Sigmoid colon (tissue), 7 donors: ENCODE measurements around the gene ALDH1L1. TPM values are rescaled to one million over a fixed set of nuclear protein-coding genes. Genes with fewer than 3 reads are reported as not detected.
A peak's percentile ranks its signal among the peaks of the same experiment; 100 is the strongest.

Source experiments
- DNase-seq: peaks from one replicate; pipeline ENCODE4 v3.0.0-alpha.2; 2019
- H3K27ac ChIP-seq, 4 donors: fragments of 200-600 bp; sonication (generic); one replicate each; pipeline ENCODE4 v1.5.1; 2016 to 2019; ENCODE audit warnings: mild to moderate bottlenecking in 1 of 4
- H3K27me3 ChIP-seq, 3 donors: fragments of 200-600 bp; sonication (generic); one replicate each; pipeline ENCODE4 v1.5.1; 2019; ENCODE audit warnings: mild to moderate bottlenecking in 1 of 3
- H3K36me3 ChIP-seq, 4 donors: fragments of 200-600 bp; sonication (generic); one replicate each; pipeline ENCODE4 v1.5.1; 2016 to 2019
- H3K4me1 ChIP-seq, 4 donors: fragments of 200-600 bp; sonication (generic); one replicate each; pipeline ENCODE4 v1.5.1; 2017 to 2019
- H3K4me3 ChIP-seq, 4 donors: fragments of 200-600 bp; sonication (generic); one replicate each; pipeline ENCODE4 v1.5.1; 2017 to 2019; ENCODE audit warnings: mild to moderate bottlenecking in 2 of 4, moderate library complexity in 1 of 4
- H3K9me3 ChIP-seq, 4 donors: fragments of 200-600 bp in 3 of 4; sonication (generic) in 3 of 4; one replicate each; pipeline versions ENCODE4 v1.5.1 to v1.6.1; 2013 to 2019
- EP300 ChIP-seq, 4 donors: sonication (generic); formaldehyde crosslinking; IDR thresholded peaks; one replicate each; pipeline ENCODE4 v1.6.1; 2017; ENCODE audit warnings: antibody characterized with exemption in 4 of 4
- POLR2A ChIP-seq, 2 donors: fragments of 450-650 bp; IDR thresholded peaks; one replicate each; pipeline ENCODE4 v1.6.1; 2016; ENCODE audit warnings: antibody characterized with exemption in 2 of 2, mild to moderate bottlenecking in 2 of 2, moderate library complexity in 2 of 2
- POLR2AphosphoS5 ChIP-seq, 4 donors: sonication (generic); formaldehyde crosslinking; IDR thresholded peaks; one replicate each; pipeline ENCODE4 v1.6.1; 2017; ENCODE audit warnings: antibody characterized with exemption in 4 of 4
- WGBS, 2 donors: extraction: QIAGEN DNeasy Blood & Tissue Kit; methylation state at CpG; one replicate each; pipeline ENCODE4 v1.1.7; 2013; 5-methylcytosine and 5-hydroxymethylcytosine counted together
- intact Hi-C: fragments of 100-400 bp; cut with DNase I; formaldehyde crosslinking; loops from one replicate; pipeline ENCODE4 v1.15.1; 2023
- polyA plus RNA-seq, 3 donors: library from polyadenylated mRNA; stranded (reverse); fragments of 200-250 nt; gene quantifications; one replicate each; pipeline ENCODE4 v1.2.3, GENCODE V29; 2013
- total RNA-seq, 4 donors: library from RNA; depleted of rRNA; stranded (reverse); fragments of >200 nt; gene quantifications; one replicate each; pipeline ENCODE4 v1.1.0, GENCODE V29; 2016
- TF ChIP-seq, protein P1 (sequence below), 4 experiments: fragments of 450-650 bp in 3 of 4; fragments of 200-600 bp in 1 of 4; IDR thresholded peaks; one replicate each; pipeline ENCODE4 v1.5.1; 2016 to 2019; ENCODE audit warnings: antibody characterized with exemption in 4 of 4, mild to moderate bottlenecking in 3 of 4, moderate library complexity in 2 of 4
- donor health status: healthy with polysubstance abuse.
- donor health status: Bipolar disorder and iron deficiency.
- donor health status: healthy.

Gene ALDH1L1
- total and polyA plus RNA-seq, 7 donors, result 7.2 to 32.5 (median 15.0) TPM

- no peaks in the 10 kb centered on the region for H3K9me3 ChIP-seq
- no peaks in the 10 kb centered on the region for H3K36me3 ChIP-seq
- H3K27ac ChIP-seq, result no peak overlapping the region
- no peak overlapping the region for H3K4me3 ChIP-seq
- H3K27me3 ChIP-seq, result no peaks in the 10 kb centered on the region
- DNase-seq, result no peak
- no peaks in the 10 kb centered on the region for H3K4me1 ChIP-seq
- no peak for TF ChIP-seq EP300 (IDR thresholded peaks at IDR 0.05)
- TF ChIP-seq POLR2A (IDR thresholded peaks at IDR 0.05), result no peak
- TF ChIP-seq POLR2AphosphoS5 (IDR thresholded peaks at IDR 0.05), result no peak
- TF ChIP-seq, protein P1, sequence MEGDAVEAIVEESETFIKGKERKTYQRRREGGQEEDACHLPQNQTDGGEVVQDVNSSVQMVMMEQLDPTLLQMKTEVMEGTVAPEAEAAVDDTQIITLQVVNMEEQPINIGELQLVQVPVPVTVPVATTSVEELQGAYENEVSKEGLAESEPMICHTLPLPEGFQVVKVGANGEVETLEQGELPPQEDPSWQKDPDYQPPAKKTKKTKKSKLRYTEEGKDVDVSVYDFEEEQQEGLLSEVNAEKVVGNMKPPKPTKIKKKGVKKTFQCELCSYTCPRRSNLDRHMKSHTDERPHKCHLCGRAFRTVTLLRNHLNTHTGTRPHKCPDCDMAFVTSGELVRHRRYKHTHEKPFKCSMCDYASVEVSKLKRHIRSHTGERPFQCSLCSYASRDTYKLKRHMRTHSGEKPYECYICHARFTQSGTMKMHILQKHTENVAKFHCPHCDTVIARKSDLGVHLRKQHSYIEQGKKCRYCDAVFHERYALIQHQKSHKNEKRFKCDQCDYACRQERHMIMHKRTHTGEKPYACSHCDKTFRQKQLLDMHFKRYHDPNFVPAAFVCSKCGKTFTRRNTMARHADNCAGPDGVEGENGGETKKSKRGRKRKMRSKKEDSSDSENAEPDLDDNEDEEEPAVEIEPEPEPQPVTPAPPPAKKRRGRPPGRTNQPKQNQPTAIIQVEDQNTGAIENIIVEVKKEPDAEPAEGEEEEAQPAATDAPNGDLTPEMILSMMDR (IDR thresholded peaks at IDR 0.05), result no peak
- intact Hi-C loops, result no loop called here
- WGBS, 2 donors, result 91 to 100% methylated on average over 2 of the region's 2 CpGs
Measured at GRCh38 chr3:126155280-126155640, 25.1 kb downstream of the ALDH1L1 start.

- no peak for DNase-seq
- Histone ChIP-seq H3K36me3 (no peaks in the 10 kb centered on the region), H3K27me3 (no peaks in the 10 kb centered on the region), H3K4me1 (no peaks in the 10 kb centered on the region), H3K9me3 (no peaks in the 10 kb centered on the region), H3K27ac (no peak overlapping the region), H3K4me3 (no peak overlapping the region)
- intact Hi-C loops, result no loop called here
- TF ChIP-seq POLR2AphosphoS5 (IDR thresholded peaks at IDR 0.05), result no peak
- TF ChIP-seq, protein P1 (IDR thresholded peaks at IDR 0.05), result no peak
- no peak for TF ChIP-seq EP300 (IDR thresholded peaks at IDR 0.05)
- no peak for TF ChIP-seq POLR2A (IDR thresholded peaks at IDR 0.05)
- 67 to 83% methylated on average over 13 of the region's 13 CpGs for WGBS, 2 donors
Measured at GRCh38 chr3:126154391-126155279, 25.8 kb downstream of the ALDH1L1 start.

DNA sequence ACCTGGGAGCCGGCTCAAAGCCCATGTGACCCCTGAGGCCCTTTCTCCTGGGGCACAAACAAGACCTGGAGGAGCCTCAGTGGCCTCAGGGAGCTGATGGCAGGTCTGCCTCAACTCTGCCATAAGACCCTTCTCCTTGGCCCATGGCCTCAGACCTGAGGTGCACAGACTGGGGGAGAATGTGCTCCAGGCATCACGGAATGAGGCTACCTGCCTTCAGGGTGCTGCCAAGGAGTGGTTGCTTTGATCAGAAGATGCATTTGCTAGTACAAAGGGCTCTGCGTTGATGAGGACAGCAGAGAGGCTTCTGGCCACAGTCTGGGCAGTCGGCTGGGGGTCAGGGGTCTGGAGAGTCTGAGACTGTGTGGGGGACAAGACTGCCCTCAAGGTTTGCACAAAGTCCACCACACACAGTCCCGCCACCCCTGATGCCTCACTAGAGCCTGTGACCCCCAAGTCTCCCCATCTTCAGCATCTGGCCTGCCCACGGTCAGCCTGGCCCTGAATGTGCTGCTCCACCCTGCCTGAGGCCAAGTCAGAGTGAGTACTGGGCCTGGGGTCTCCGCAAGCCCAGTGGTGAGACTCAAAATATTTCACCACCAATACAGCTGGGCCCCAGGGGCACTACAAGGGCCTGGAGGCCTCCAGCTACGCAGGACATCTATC lies 26.6 kb downstream of the ALDH1L1 start:
- TF ChIP-seq EP300 (IDR thresholded peaks at IDR 0.05) (no peak), POLR2A (IDR thresholded peaks at IDR 0.05) (no peak), POLR2AphosphoS5 (IDR thresholded peaks at IDR 0.05) (no peak)
- TF ChIP-seq, protein P1 (IDR thresholded peaks at IDR 0.05), result no peak
- Histone ChIP-seq H3K4me1 (no peaks in the 10 kb centered on the region), H3K36me3 (no peaks in the 10 kb centered on the region), H3K9me3 (no peaks in the 10 kb centered on the region), H3K27me3 (no peaks in the 10 kb centered on the region), H3K27ac (no peak overlapping the region), H3K4me3 (no peak overlapping the region)
- peak; percentile 46 for DNase-seq
- intact Hi-C loops, result no loop called here
- 91 to 92% methylated on average over 8 of the region's 8 CpGs for WGBS, 2 donors

DNA sequence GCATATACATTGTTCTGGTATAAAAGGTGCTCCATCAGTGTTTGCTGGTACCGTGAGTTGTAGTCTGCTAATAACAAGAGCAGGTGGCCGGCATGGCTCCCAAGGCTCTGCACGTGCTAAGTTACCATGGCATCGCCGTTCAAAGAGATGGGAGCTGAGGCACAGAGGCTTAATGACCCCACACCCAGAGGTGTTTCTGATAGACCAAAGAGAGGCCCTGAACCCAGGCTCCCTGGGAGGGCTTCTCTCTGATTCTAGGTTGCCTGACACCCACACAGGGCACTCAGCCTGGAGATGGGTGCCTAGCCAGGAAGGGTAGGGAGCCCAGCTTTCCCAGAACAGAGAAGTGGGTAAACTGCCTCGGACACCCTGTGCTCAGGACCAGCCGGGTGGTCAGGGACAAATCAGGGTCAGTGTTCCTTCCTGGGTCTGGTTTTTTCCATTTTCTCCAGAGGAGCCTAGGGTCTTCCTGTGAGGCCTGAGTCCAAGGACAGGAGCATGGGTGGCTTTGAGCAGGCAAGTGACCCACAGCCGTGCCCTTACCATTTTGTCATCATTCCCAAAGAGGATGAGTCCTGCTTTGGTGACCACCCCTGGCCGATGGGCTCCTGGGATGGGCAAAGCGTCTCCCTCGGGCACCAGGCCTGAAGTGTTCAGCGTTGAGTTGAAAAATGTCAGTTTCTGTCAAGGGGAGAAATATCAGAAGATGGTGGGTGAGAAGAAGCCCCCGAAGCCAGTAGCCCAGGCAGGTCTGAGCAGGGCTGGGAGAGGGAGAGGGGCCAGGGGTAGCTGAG lies 27.3 kb downstream of the ALDH1L1 start:
- H3K27me3 ChIP-seq, result no peaks in the 10 kb centered on the region
- H3K4me1 ChIP-seq, result no peaks in the 10 kb centered on the region
- no peak overlapping the region for H3K4me3 ChIP-seq
- TF ChIP-seq POLR2A (IDR thresholded peaks at IDR 0.05), result no peak
- TF ChIP-seq EP300 (IDR thresholded peaks at IDR 0.05), result no peak
- no peak for TF ChIP-seq POLR2AphosphoS5 (IDR thresholded peaks at IDR 0.05)
- TF ChIP-seq, protein P1 (IDR thresholded peaks at IDR 0.05), result no peak
- H3K27ac ChIP-seq, result no peak overlapping the region
- 91 to 94% methylated on average over 13 of the region's 13 CpGs for WGBS, 2 donors
- H3K36me3 ChIP-seq, result no peaks in the 10 kb centered on the region
- H3K9me3 ChIP-seq, result no peaks in the 10 kb centered on the region
- intact Hi-C loops, result no loop called here
- DNase-seq, result peak; percentile 40
